Neuronal stem cell (in vitro differentiated cells): ENCODE results near the gene REG4.

Source experiments
- DNase-seq: peaks from one replicate; pipeline ENCODE4 v3.0.0-alpha.2; 2013; ENCODE audit warnings: low spot score
- H2AFZ ChIP-seq: one replicate; pipeline ENCODE4 v1.6.1; 2013; ENCODE audit warnings: mild to moderate bottlenecking, low read length, inconsistent platforms
- H2AK5ac ChIP-seq: 2 replicates; pipeline ENCODE4 v1.6.1; 2013; ENCODE audit warnings: low read depth, mild to moderate bottlenecking, inconsistent platforms, low read length, moderate library complexity, mixed read lengths
- H2BK120ac ChIP-seq: 2 replicates; pipeline ENCODE4 v1.6.1; 2013; ENCODE audit warnings: low read depth, mild to moderate bottlenecking, inconsistent platforms, low read length, moderate library complexity, mixed read lengths
- H2BK12ac ChIP-seq: one replicate; pipeline ENCODE4 v1.6.1; 2013; ENCODE audit warnings: low read length, inconsistent platforms
- H2BK15ac ChIP-seq: 2 replicates; pipeline ENCODE4 v1.6.1; 2013; ENCODE audit warnings: mild to moderate bottlenecking, low read length, inconsistent platforms, mixed read lengths
- H2BK5ac ChIP-seq: one replicate; pipeline ENCODE4 v1.6.1; 2013; ENCODE audit warnings: inconsistent platforms, mild to moderate bottlenecking, low read length, moderate library complexity
- H3K14ac ChIP-seq: one replicate; pipeline ENCODE4 v1.6.1; 2013; ENCODE audit warnings: low read length, inconsistent platforms
- H3K18ac ChIP-seq: 2 replicates; pipeline ENCODE4 v1.6.1; 2013; ENCODE audit warnings: low read length, inconsistent platforms
- H3K23ac ChIP-seq: 2 replicates; pipeline ENCODE4 v1.6.1; 2013; ENCODE audit warnings: low read depth, mild to moderate bottlenecking, mixed read lengths, low read length, inconsistent platforms; ENCODE audit not compliant: poor library complexity
- H3K27ac ChIP-seq: replicated peaks from 3 replicates; pipeline ENCODE4 v1.5.1; 2013; ENCODE audit warnings: low read length, inconsistent platforms
- H3K27me3 ChIP-seq, 3 experiments: 2 replicates each; pipeline ENCODE4 v1.6.1; 2013; ENCODE audit warnings: low read length in 3 of 3, mild to moderate bottlenecking in 2 of 3, inconsistent platforms in 1 of 3, low read depth in 1 of 3, mixed read lengths in 1 of 3, moderate library complexity in 1 of 3; ENCODE audit not compliant: control insufficient read depth in 3 of 3, insufficient read depth in 3 of 3
- H3K36me3 ChIP-seq, 2 donors: replicated peaks in 1 of 2; 2 replicates each; pipeline ENCODE4 v1.6.1; 2013; ENCODE audit warnings: low read length in 2 of 2; ENCODE audit not compliant: control insufficient read depth in 2 of 2, insufficient read depth in 2 of 2
- H3K4ac ChIP-seq: 2 replicates; pipeline ENCODE4 v1.6.1; 2013; ENCODE audit warnings: inconsistent platforms, mild to moderate bottlenecking, low read length, moderate library complexity
- H3K4me1 ChIP-seq, 2 donors: 1 replicate in 1 of 2; 2 replicates in 1 of 2; pipeline ENCODE4 v1.6.1; 2013; ENCODE audit warnings: low read length in 2 of 2, low read depth in 1 of 2; ENCODE audit not compliant: control insufficient read depth in 2 of 2, insufficient read depth in 1 of 2
- H3K4me2 ChIP-seq: one replicate; pipeline ENCODE4 v1.6.1; 2013; ENCODE audit warnings: mild to moderate bottlenecking, low read length, inconsistent platforms; ENCODE audit not compliant: insufficient read depth, poor library complexity, severe bottlenecking
- H3K4me3 ChIP-seq, 2 donors: 2 replicates each; pipeline ENCODE4 v1.5.1; 2013; ENCODE audit warnings: low read length in 2 of 2, mild to moderate bottlenecking in 2 of 2, inconsistent platforms in 1 of 2, moderate library complexity in 1 of 2
- H3K79me1 ChIP-seq: one replicate; pipeline ENCODE4 v1.6.1; 2013; ENCODE audit warnings: low read depth, mild to moderate bottlenecking, inconsistent platforms, low read length, moderate library complexity
- H3K9ac ChIP-seq: one replicate; pipeline ENCODE4 v1.6.1; 2013; ENCODE audit warnings: mild to moderate bottlenecking, low read depth, low read length, inconsistent platforms; ENCODE audit not compliant: poor library complexity
- H3K9me3 ChIP-seq, 2 donors: replicated peaks in 1 of 2; 2 replicates each; pipeline versions ENCODE3 to v1.6.1; 2013; ENCODE audit warnings: low read length in 2 of 2, mild to moderate bottlenecking in 2 of 2, inconsistent platforms in 1 of 2, low read depth in 1 of 2, mixed read lengths in 1 of 2, moderate library complexity in 1 of 2; ENCODE audit not compliant: control insufficient read depth in 2 of 2, insufficient read depth in 1 of 2
- H4K8ac ChIP-seq: one replicate; pipeline ENCODE4 v1.6.1; 2013; ENCODE audit warnings: low read depth, mild to moderate bottlenecking, inconsistent platforms, low read length, moderate library complexity
- H4K91ac ChIP-seq: one replicate; pipeline ENCODE4 v1.6.1; 2013; ENCODE audit warnings: low read length, low read depth, mild to moderate bottlenecking, inconsistent platforms; ENCODE audit not compliant: poor library complexity
- WGBS, 2 donors: extraction: QIAGEN DNeasy Blood & Tissue Kit; methylation state at CpG; one replicate each; pipeline ENCODE4 v1.1.7; 2013; ENCODE audit warnings: missing lambda C conversion rate in 2 of 2, mixed read lengths in 1 of 2; ENCODE audit not compliant: insufficient read length in 2 of 2, insufficient replicate concordance in 1 of 2; ENCODE audit errors: extremely low coverage in 2 of 2; 5-methylcytosine and 5-hydroxymethylcytosine counted together

The REG4 gene

DNA sequence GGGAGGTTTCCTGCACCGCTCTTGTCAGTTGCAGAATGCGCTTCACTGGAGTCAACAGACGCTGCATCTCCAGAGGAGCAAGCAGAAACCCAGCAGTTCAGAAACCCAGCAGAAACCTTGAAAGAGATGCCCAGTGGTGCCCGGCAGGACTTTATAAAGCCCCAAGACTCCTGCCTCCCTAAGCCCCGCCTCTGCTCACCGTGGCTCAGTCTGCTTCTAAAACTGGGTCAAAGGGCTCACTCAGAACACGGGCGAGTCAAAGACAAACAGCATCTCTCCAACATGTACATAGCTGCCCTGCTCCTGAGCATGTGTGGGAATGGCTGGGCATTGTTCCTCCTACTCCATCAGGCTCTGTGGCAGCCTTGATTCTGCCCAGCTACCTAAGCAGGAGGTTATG, 42.5 kb downstream of the REG4 start, which contains the start of gene HMGCS2:
TSS of gene HMGCS2 (minus strand) at position 128 of the 400 bp plus-strand sequence. CDS start at position 67, 61 bp downstream.
- Histone ChIP-seq H3K4me3 (no peak within 1 kb of the TSS), H3K4me2 (no peak within 1 kb of the TSS), H4K8ac (no peak within 1 kb of the TSS), H3K36me3 (no peaks in the 10 kb centered on the region), H2BK5ac (no peak within 1 kb of the TSS), H3K27me3 (peaks cover 0 to 51% (median 0%) of the 10 kb centered on the region in 3 experiments), H3K27ac (no peak within 1 kb of the TSS), H4K91ac (no peak within 1 kb of the TSS), H3K9me3 (peaks cover 0 to 3% of the 10 kb centered on the region in 2 donors), H3K79me1 (no peaks in the 10 kb centered on the region), H2BK12ac (peak within 1 kb of the TSS; percentile 5), H3K18ac (peak within 1 kb of the TSS; percentile 1), H3K4ac (no peak within 1 kb of the TSS), H2AK5ac (no peak within 1 kb of the TSS), H2AFZ (no peak within 1 kb of the TSS), H3K23ac (no peak within 1 kb of the TSS), H2BK120ac (no peak within 1 kb of the TSS), H3K4me1 (peaks cover 0 to 21% of the 10 kb centered on the region in 2 donors), H2BK15ac (no peak within 1 kb of the TSS), H3K14ac (no peak within 1 kb of the TSS), H3K9ac (no peak within 1 kb of the TSS)
- DNase-seq = no peak
- WGBS, 2 donors = no CpG with 5 or more reads among the region's 8 CpGs

DNA sequence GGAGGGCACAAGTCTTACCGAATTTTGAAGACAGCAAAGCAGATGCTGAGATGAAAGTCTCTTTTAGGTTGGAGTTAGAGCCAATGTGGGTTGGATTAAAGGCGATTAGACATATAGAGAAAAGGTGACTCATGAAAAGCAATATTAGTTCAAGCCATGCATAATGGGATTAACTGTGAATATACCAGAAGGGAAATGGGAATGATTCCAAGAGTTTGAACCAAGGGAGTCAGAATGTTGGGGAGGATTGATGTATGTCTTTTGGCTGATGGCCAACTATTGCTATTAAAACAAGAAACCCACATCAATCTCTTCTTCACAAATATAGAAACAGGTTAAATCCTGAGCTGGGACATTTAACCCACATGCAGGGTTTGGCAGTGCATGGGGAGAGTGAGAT, 43.8 kb downstream of the REG4 start:
- no peak overlapping the region for H2BK120ac ChIP-seq
- no peak overlapping the region for H2AK5ac ChIP-seq
- H4K91ac ChIP-seq = no peak overlapping the region
- no peak overlapping the region for H3K9ac ChIP-seq
- no peak overlapping the region for H3K4me2 ChIP-seq
- peaks cover 0 to 47% (median 0%) of the 10 kb centered on the region in 3 experiments for H3K27me3 ChIP-seq
- H4K8ac ChIP-seq = no peak overlapping the region
- no peak overlapping the region for H3K18ac ChIP-seq
- H3K4me1 ChIP-seq = peaks cover 0 to 15% of the 10 kb centered on the region in 2 donors
- no peak overlapping the region for H2BK15ac ChIP-seq
- WGBS, 2 donors = no CpG with 5 or more reads among the region's 2 CpGs
- H3K14ac ChIP-seq = no peak overlapping the region
- H3K4me3 ChIP-seq = no peak overlapping the region
- no peaks in the 10 kb centered on the region for H3K36me3 ChIP-seq
- H3K9me3 ChIP-seq = peaks cover 0 to 3% of the 10 kb centered on the region in 2 donors
- no peak overlapping the region for H2BK5ac ChIP-seq
- DNase-seq = no peak
- no peaks in the 10 kb centered on the region for H3K79me1 ChIP-seq
- H3K4ac ChIP-seq = no peak overlapping the region
- no peak overlapping the region for H2BK12ac ChIP-seq
- no peak overlapping the region for H2AFZ ChIP-seq
- H3K23ac ChIP-seq = no peak overlapping the region
- H3K27ac ChIP-seq = no peak overlapping the region

DNA sequence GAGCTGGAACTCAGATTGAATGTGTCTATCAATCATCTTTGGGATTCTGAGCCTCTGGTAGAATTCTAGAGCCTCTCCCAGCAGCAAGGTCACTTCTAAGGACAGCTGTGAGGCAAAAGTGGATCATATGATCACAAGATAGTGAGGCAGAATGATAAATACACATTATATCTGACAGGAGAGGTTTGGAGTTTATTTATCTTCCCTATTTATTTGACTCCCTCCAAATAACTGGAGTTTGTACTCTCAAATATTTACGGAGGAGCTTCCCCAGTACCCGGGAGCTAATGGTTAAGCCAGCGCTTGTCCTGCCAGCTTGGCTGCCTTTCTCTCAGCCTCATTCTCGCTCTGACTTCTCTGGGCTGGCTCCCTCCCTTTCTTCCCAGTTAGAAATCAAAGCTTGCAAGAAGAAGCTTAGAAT, 44.9 kb downstream of the REG4 start:
- Histone ChIP-seq H3K4me2 (no peak overlapping the region), H4K8ac (no peak overlapping the region), H3K27ac (no peak overlapping the region), H3K23ac (no peak overlapping the region), H2AFZ (no peak overlapping the region), H3K79me1 (no peaks in the 10 kb centered on the region), H3K36me3 (no peaks in the 10 kb centered on the region), H2BK15ac (no peak overlapping the region), H2AK5ac (no peak overlapping the region), H3K9me3 (peaks cover 0 to 3% of the 10 kb centered on the region in 2 donors), H3K18ac (no peak overlapping the region), H3K14ac (no peak overlapping the region), H3K27me3 (peaks cover 0 to 46% (median 0%) of the 10 kb centered on the region in 3 experiments), H3K4me1 (peaks cover 0 to 14% of the 10 kb centered on the region in 2 donors), H3K4me3 (no peak overlapping the region), H2BK120ac (no peak overlapping the region), H3K9ac (no peak overlapping the region), H2BK5ac (no peak overlapping the region), H2BK12ac (no peak overlapping the region), H3K4ac (no peak overlapping the region), H4K91ac (no peak overlapping the region)
- no CpG with 5 or more reads among the region's 4 CpGs for WGBS, 2 donors
- DNase-seq = no peak

DNA sequence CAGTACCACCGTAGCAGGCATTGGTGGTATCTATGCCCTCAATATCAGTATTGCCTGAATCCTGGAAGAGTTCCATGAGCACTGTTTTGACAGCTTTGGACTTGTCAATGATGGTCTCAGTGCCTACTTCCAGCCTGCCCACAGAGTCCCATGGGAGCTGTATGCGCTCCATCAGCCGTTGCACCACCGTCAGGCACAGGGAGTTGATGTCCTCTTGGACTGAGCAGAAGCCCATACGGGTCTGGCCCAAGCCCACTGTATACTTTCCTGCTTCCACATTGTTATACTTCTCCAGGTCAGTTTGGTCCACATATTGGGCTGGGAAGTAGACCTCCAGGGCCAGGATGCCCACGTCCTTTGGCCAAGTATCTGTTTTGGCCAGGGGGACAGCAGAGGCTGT, 47.0 kb downstream of the REG4 start:
- Histone ChIP-seq H3K36me3 (no peaks in the 10 kb centered on the region), H2AK5ac (no peak overlapping the region), H3K79me1 (no peaks in the 10 kb centered on the region), H3K4ac (no peak overlapping the region), H3K14ac (no peak overlapping the region), H3K27me3 (peaks cover 0 to 25% (median 0%) of the 10 kb centered on the region in 3 experiments), H3K9ac (no peak overlapping the region), H4K8ac (no peak overlapping the region), H3K9me3 (peaks cover 0 to 3% of the 10 kb centered on the region in 2 donors), H3K23ac (no peak overlapping the region), H2BK15ac (no peak overlapping the region), H3K4me3 (no peak overlapping the region), H2AFZ (no peak overlapping the region), H3K18ac (no peak overlapping the region), H2BK12ac (no peak overlapping the region), H4K91ac (no peak overlapping the region), H3K4me1 (peaks cover 0 to 9% of the 10 kb centered on the region in 2 donors), H3K4me2 (no peak overlapping the region), H2BK5ac (no peak overlapping the region), H2BK120ac (no peak overlapping the region), H3K27ac (no peak overlapping the region)
- no CpG with 5 or more reads among the region's 6 CpGs for WGBS, 2 donors
- DNase-seq = no peak
